Pulmonary artery endothelial cell (primary cell): ENCODE data around the gene SLC6A3. TPM values are rescaled to one million over a fixed set of nuclear protein-coding genes. Genes with fewer than 3 reads are reported as not detected.
"Not testable (repeated sequence)": the region's sequence is repeated elsewhere in the genome, so short reads cannot be mapped to it uniquely, and the experiment has no call there.

Source experiments
- DNase-seq: peaks from one replicate; pipeline ENCODE4 v3.0.0-alpha.2; 2011; ENCODE audit warnings: low read depth, low spot score
- total RNA-seq: library from RNA; depleted of rRNA; stranded (reverse); fragments of >200 nt; gene quantifications from 2 replicates; pipeline ENCODE4 v1.2.3, GENCODE V29; 2014

The SLC6A3 gene
- total RNA-seq, 1 donor from 2014 or later = not detected

DNA sequence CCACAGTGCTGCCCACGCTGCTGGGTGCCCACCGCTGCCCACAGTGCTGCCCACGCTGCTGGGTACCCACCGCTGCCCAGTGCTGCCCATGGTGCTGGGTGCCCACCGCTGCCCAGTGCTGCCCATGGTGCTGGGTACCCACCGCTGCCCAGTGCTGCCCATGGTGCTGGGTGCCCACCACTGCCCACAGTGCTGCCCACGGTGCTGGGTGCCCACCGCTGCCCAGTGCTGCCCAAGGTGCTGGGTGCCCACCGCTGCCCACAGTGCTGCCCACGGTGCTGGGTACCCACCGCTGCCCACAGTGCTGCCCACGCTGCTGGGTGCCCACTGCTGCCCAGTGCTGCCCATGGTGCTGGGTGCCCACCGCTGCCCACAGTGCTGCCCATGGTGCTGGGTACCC, 22.7 kb downstream of the SLC6A3 start:
- DNase-seq = not testable (repeated sequence)

DNA sequence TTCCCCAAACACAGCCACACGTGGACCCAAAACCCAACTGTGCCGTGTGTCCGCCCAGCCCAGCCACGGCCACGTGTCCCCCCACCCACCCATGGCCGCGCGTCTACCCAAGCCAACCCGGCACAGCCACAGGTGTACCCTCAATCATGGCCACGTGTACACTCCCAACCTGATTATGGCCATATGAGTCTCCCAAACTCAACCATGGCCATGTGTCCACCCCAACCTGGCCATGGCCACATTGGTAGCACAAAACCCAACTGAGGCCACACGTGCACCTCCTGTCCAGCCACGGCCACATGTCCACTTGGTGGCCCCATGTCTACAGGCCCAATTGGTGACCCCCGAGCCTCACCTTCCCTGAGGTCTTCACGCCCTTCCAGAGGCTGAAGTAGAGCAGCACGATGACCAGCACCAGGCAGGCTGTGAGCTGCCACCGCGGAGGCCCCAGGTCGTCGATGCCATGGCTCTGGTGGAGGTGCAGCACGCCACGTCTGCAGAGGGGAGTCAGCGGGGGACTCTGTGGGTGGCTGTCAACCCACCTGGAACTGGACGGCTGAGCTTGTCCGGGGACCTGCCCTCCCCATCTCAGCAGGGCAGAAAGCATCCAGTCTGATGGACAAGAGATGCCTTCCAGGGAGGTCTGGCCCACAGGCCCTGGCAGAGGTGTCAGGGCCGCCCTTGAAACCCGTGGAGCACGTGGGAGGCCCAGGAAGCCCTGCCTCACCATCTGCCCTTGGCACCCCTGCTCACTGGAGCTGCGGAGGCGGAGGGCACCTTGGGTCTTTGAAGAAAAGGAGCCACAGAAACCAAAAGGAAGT, 23.5 kb downstream of the SLC6A3 start:
- DNase-seq = no peak

- DNase-seq = no peak
Measured at GRCh38 chr5:1420211-1421195, 24.7 kb downstream of the SLC6A3 start.

- no peak for DNase-seq
Measured at GRCh38 chr5:1419476-1420210, 25.6 kb downstream of the SLC6A3 start.

DNA sequence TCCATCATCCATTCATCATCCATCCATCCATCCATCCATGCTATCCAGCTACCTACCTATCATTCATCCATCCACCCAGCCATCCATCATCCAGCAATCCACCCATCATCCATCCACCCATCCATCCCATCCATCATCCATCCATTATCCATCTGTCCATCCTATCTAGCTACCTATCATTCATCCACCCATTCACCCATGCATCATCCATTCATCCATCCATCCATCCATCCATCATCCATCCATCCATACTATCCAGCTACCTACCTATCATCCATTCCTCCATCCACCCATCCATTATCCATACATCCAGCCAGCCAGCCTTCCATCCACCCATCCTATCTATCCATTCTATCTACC, 26.3 kb downstream of the SLC6A3 start:
- no peak for DNase-seq

- no peak for DNase-seq
Measured at GRCh38 chr5:1418238-1418920, 26.9 kb downstream of the SLC6A3 start.

GRCh38 chr5:1417586-1418225, 27.5 kb downstream of the SLC6A3 start:
- DNase-seq = no peak

- no peak for DNase-seq
Measured at GRCh38 chr5:1416856-1417469, 28.3 kb downstream of the SLC6A3 start.

DNA sequence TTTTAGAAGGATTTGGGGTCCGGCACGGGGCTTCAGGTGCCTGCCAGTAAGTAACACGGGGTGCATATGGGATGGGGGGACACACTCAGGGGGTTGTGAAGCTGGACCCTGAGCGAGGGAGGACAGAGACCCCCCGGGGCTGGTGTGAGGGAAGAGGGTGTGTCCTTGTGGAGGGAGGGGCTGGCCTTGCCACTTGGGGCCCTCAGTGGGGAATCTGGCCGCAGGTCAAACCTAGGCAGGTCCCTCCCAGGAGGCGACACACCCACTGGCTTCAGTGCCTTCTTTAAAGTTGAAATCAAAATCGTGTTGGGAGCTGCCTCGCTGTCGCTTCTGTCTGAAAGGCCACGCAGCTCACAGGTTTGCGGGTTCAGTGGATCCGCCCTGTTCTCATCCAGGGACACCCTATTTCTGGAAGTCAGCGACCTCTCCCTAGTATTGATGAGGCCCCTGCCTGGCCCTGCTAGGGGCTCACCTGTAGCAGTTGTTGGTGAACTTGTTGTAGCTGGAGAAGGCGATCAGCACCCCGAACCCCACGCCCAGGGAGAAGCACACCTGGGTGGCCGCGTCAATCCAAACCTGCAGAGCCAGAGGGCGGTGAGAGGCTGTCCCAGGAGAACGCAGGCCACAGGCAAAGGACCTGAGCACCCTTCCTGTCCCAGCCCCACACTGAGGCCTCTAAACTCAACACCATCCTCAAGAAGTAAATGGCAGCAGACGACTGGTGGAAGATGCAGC, 29.4 kb downstream of the SLC6A3 start:
- no peak for DNase-seq

- DNase-seq = no peak
Measured at GRCh38 chr5:1415059-1415425, 30.2 kb downstream of the SLC6A3 start.

- DNase-seq = no peak
Measured at GRCh38 chr5:1414311-1415058, 30.8 kb downstream of the SLC6A3 start.

- no peak for DNase-seq
Measured at GRCh38 chr5:1413611-1414241, 31.5 kb downstream of the SLC6A3 start.

- no peak for DNase-seq
Measured at GRCh38 chr5:1413211-1413610, 32.0 kb downstream of the SLC6A3 start.

GRCh38 chr5:1412621-1413020, 32.6 kb downstream of the SLC6A3 start:
- no peak for DNase-seq

DNA sequence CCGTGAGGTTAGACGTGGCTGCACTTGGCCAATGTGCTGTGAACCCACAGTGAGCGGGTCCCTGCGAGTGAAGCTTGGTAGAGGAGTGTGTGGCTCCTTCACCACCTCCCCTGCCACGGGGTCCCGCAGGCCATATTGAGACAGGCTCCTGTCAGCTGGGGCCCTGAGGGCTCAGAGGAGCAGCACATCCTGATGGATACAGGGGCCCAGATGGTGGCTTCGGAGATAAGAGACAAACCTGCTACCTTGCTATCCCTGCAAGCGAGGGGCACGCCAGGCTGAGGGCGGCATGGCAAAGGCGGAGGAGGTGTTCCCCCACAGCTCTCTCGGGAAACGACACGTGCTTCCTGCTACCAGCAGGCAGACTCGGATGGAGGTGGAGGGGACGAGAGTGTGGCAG, 33.1 kb downstream of the SLC6A3 start:
- DNase-seq = no peak

GRCh38 chr5:1411099-1411498, 34.1 kb downstream of the SLC6A3 start:
- no peak for DNase-seq

- no peak for DNase-seq
Measured at GRCh38 chr5:1410156-1411014, 34.9 kb downstream of the SLC6A3 start.
